Endodermal cell (in vitro differentiated cells): Measurements from ENCODE around the gene POU6F2. TPM values are rescaled to one million over a fixed set of nuclear protein-coding genes. Genes with fewer than 3 reads are reported as not detected.

Experiments
- DNase-seq: peaks from one replicate; pipeline ENCODE4 v3.0.0-alpha.2; 2017
- H3K27ac ChIP-seq: 2 replicates; pipeline ENCODE4 v1.5.1; 2013; ENCODE audit warnings: mild to moderate bottlenecking, low read depth, low read length, moderate library complexity
- H3K27me3 ChIP-seq: 2 replicates; pipeline ENCODE4 v1.6.1; 2013; ENCODE audit warnings: mild to moderate bottlenecking, low read length, moderate library complexity; ENCODE audit not compliant: insufficient read depth, control insufficient read depth, poor library complexity, severe bottlenecking
- H3K36me3 ChIP-seq: 2 replicates; pipeline ENCODE4 v1.7.0; 2013; ENCODE audit warnings: mild to moderate bottlenecking, low read length, moderate library complexity; ENCODE audit not compliant: control insufficient read depth, insufficient read depth
- H3K4me1 ChIP-seq: one replicate; pipeline ENCODE4 v1.7.0; 2013; ENCODE audit warnings: low read length; ENCODE audit not compliant: control insufficient read depth, insufficient read depth
- H3K4me3 ChIP-seq: 2 replicates; pipeline ENCODE4 v1.5.1; 2013; ENCODE audit warnings: mild to moderate bottlenecking, low read length, moderate library complexity
- H3K9ac ChIP-seq: 2 replicates; pipeline ENCODE4 v1.6.1; 2013; ENCODE audit warnings: mild to moderate bottlenecking, low read length, moderate library complexity; ENCODE audit not compliant: poor library complexity, severe bottlenecking; ENCODE audit errors: extremely low read depth
- H3K9me3 ChIP-seq: 2 replicates; pipeline ENCODE4 v1.6.1; 2013; ENCODE audit warnings: mild to moderate bottlenecking, low read length, moderate library complexity; ENCODE audit not compliant: control insufficient read depth
- H3K27ac Mint-ChIP-seq: 2 replicates; pipeline ENCODE4 v1.8.0; 2020; ENCODE audit warnings: mixed read lengths
- H3K27me3 Mint-ChIP-seq: 2 replicates; pipeline ENCODE4 v1.8.0; 2021; ENCODE audit warnings: mild to moderate bottlenecking, mixed read lengths; ENCODE audit not compliant: insufficient read depth
- H3K36me3 Mint-ChIP-seq: 2 replicates; pipeline ENCODE4 v1.8.0; 2020; ENCODE audit warnings: low read depth, mixed read lengths
- H3K4me1 Mint-ChIP-seq: 2 replicates; pipeline ENCODE4 v1.8.0; 2020; ENCODE audit warnings: mixed read lengths
- H3K4me3 Mint-ChIP-seq: 2 replicates; pipeline ENCODE4 v1.8.0; 2020; ENCODE audit warnings: mild to moderate bottlenecking, moderate library complexity, mixed read lengths
- H3K9me3 Mint-ChIP-seq: 2 replicates; pipeline ENCODE4 v1.8.0; 2020; ENCODE audit warnings: mild to moderate bottlenecking, mixed read lengths
- CTCF ChIP-seq: fragments of 200-600 bp; sonication (generic); conservative IDR thresholded peaks from 2 replicates; pipeline ENCODE4 v1.5.0; 2021; ENCODE audit warnings: antibody characterized with exemption, mild to moderate bottlenecking
- WGBS, 2 experiments: methylation state at CpG; one replicate each; pipeline versions ENCODE4 v1.1.5 to v1.1.7; 2013; ENCODE audit warnings: missing lambda C conversion rate in 2 of 2, mixed read lengths in 1 of 2; ENCODE audit not compliant: insufficient coverage in 1 of 2, insufficient read length in 1 of 2; 5-methylcytosine and 5-hydroxymethylcytosine counted together
- total RNA-seq, 2 donors: library from RNA; stranded (reverse); fragmentation: NEBNext Ultra II Directional in 1 of 2; extraction: Animal tissue kit (Norgen Biotek cat#: 25700) in 1 of 2; gene quantifications; 2 replicates in 1 of 2; 3 replicates in 1 of 2; pipeline ENCODE4 v1.2.1, GENCODE V29; 2021

POU6F2 gene
- total RNA-seq, 2 donors from 2014 or later, result 6.0 to 10.0 TPM

DNA sequence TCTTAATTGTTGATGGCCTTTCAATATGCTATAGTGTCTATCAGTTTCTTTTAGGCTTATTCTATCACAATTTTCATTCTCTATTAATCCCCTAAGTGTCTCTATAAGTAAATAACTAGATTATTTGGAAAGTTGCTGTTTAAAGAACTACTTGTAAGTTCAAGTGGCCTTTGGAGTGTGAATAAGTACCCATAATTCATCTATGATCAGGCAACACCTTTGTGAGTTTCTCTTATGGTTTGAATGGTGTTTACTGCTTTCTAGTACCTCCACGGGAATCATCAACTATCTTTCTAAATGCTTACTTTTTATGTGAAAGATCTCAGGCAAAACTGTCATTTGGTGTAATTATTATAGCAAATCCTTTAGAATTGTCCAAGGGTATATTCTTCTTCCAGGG lies 166.7 kb downstream of the POU6F2 start:
- Mint-ChIP-seq H3K4me3 (no peak overlapping the region), H3K9me3 (peaks cover 14% of the 10 kb centered on the region), H3K4me1 (no peaks in the 10 kb centered on the region), H3K27ac (no peak overlapping the region), H3K27me3 (no peaks in the 10 kb centered on the region), H3K36me3 (peaks cover 3% of the 10 kb centered on the region)
- peaks cover 14% of the 10 kb centered on the region for H3K9me3 ChIP-seq
- no peak overlapping the region for H3K4me3 ChIP-seq
- H3K4me1 ChIP-seq, result no peaks in the 10 kb centered on the region
- TF ChIP-seq CTCF, result no peak
- no peaks in the 10 kb centered on the region for H3K27me3 ChIP-seq
- WGBS, 2 experiments, result 100% methylated on average over 1 of the region's 1 CpG; no CpG with 5 or more reads in 1 of the 2 experiments
- no peak for DNase-seq
- H3K9ac ChIP-seq, result no peak overlapping the region
- H3K36me3 ChIP-seq, result no peaks in the 10 kb centered on the region
- no peak overlapping the region for H3K27ac ChIP-seq

DNA sequence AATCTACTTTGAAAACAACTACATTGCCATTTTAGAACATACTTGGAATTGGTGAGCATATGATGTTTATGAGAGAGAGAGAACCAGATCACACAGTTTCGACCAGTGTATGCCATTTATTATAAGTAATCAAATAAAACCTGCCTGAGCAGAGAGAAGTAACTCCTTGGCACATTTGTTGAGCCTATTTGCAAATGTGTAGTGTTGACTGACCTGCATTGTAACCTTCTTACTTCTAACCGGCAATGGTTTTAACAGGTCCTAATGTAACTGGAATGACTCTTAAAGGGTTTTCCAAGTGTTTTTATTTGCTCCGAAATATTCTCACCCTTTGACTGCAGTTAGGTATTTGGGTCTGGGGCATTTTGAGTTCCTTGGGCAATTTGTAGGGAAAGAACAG lies 167.6 kb downstream of the POU6F2 start:
- Histone ChIP-seq H3K9ac (no peak overlapping the region), H3K36me3 (no peaks in the 10 kb centered on the region), H3K27me3 (no peaks in the 10 kb centered on the region), H3K4me1 (no peaks in the 10 kb centered on the region), H3K27ac (no peak overlapping the region), H3K4me3 (no peak overlapping the region), H3K9me3 (peaks cover 6% of the 10 kb centered on the region)
- no peaks in the 10 kb centered on the region for H3K4me1 Mint-ChIP-seq
- peaks cover 3% of the 10 kb centered on the region for H3K36me3 Mint-ChIP-seq
- no peak for TF ChIP-seq CTCF
- peaks cover 6% of the 10 kb centered on the region for H3K9me3 Mint-ChIP-seq
- no peak for DNase-seq
- H3K4me3 Mint-ChIP-seq, result no peak overlapping the region
- no peaks in the 10 kb centered on the region for H3K27me3 Mint-ChIP-seq
- no peak overlapping the region for H3K27ac Mint-ChIP-seq
- WGBS, 2 experiments, result 95 to 100% methylated on average over 1 to 2 of the region's 3 CpGs

DNA sequence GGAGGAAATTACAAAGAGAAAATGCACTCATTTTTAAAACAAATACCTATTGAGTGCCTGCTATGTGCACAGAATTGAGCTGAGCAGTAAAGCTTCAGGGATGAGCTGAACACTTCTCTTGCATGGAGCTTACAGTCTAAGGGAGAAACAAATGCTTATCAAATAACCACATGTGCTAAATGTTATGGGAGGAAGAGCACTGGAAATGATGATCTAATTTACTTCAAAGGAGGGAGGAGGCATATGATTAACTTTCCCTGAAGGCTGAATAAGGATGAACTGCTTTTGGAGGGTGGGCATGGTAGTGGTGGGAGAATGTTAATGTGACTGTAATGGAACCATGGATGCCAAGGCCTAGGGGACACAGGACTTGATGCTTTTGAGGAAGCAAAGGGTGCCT lies 168.2 kb downstream of the POU6F2 start:
- no peak overlapping the region for H3K9ac ChIP-seq
- H3K27ac ChIP-seq, result no peak overlapping the region
- no peak for DNase-seq
- Mint-ChIP-seq H3K4me1 (no peaks in the 10 kb centered on the region), H3K36me3 (no peaks in the 10 kb centered on the region), H3K9me3 (no peaks in the 10 kb centered on the region), H3K27me3 (no peaks in the 10 kb centered on the region), H3K4me3 (no peak overlapping the region), H3K27ac (no peak overlapping the region)
- H3K36me3 ChIP-seq, result no peaks in the 10 kb centered on the region
- no peaks in the 10 kb centered on the region for H3K4me1 ChIP-seq
- H3K27me3 ChIP-seq, result no peaks in the 10 kb centered on the region
- TF ChIP-seq CTCF, result no peak
- H3K9me3 ChIP-seq, result no peaks in the 10 kb centered on the region
- H3K4me3 ChIP-seq, result no peak overlapping the region
